Measurements from ENCODE around the gene COX15. TPM values are rescaled to one million over a fixed set of nuclear protein-coding genes. Genes with fewer than 3 reads are reported as not detected.

Gene COX15
- total RNA-seq, 1 experiment from 2014 or later = 50.7 TPM

- BruUV-seq (replicated peaks) = no TSS peak
- ChIA-PET POLR2A (no interaction called here), CTCF (no interaction called here)
- no peak overlapping the region for H3K4me3 Mint-ChIP-seq (ENCODE audit: unreplicated experiment)
- H3K27me3 Mint-ChIP-seq (ENCODE audit: insufficient read depth, unreplicated experiment) = no peaks in the 10 kb centered on the region
- no peaks in the 10 kb centered on the region for H3K9me3 Mint-ChIP-seq (ENCODE audit: unreplicated experiment)
- H3K4me1 Mint-ChIP-seq (ENCODE audit: insufficient read depth, unreplicated experiment) = peaks cover 6% of the 10 kb centered on the region
- H3K27ac Mint-ChIP-seq (ENCODE audit: low read depth, unreplicated experiment) = no peak overlapping the region
- H3K36me3 Mint-ChIP-seq (ENCODE audit: insufficient read depth, unreplicated experiment) = peaks cover 84% of the 10 kb centered on the region
- intact Hi-C loops (cut with micrococcal nuclease) = no loop called here
- TF ChIP-seq CTCF (IDR thresholded peaks at IDR 0.05; ENCODE audit: unreplicated experiment) = no peak
- no peak for DNase-seq (ENCODE audit: unreplicated experiment)
Measured at GRCh38 chr10:99693933-99694583, 37.9 kb downstream of the COX15 start.

GRCh38 chr10:99689461-99689860 is 42.5 kb downstream of the COX15 start:
- Mint-ChIP-seq H3K27me3 (ENCODE audit: insufficient read depth, unreplicated experiment) (no peaks in the 10 kb centered on the region), H3K9me3 (ENCODE audit: unreplicated experiment) (no peaks in the 10 kb centered on the region), H3K27ac (ENCODE audit: low read depth, unreplicated experiment) (no peak overlapping the region), H3K36me3 (ENCODE audit: insufficient read depth, unreplicated experiment) (peaks cover 72% of the 10 kb centered on the region), H3K4me3 (ENCODE audit: unreplicated experiment) (no peak overlapping the region), H3K4me1 (ENCODE audit: insufficient read depth, unreplicated experiment) (peaks cover 13% of the 10 kb centered on the region)
- BruUV-seq (replicated peaks) = no TSS peak
- TF ChIP-seq CTCF (IDR thresholded peaks at IDR 0.05; ENCODE audit: unreplicated experiment) = no peak
- ChIA-PET CTCF (interaction anchor here (1.2 kb wide), 1 partner anchor 38 kb away, joined by 3 read pairs; no protein-coding TSS in a partner anchor), POLR2A (interaction anchor here (0.6 to 2.4 kb wide), 7 partner anchors 13 to 69 kb away, joined by 3 to 10 read pairs (median 5); partner anchors contain the start of genes ENTPD7 and SLC25A28)
- intact Hi-C loops (cut with micrococcal nuclease) = no loop called here
- DNase-seq (ENCODE audit: unreplicated experiment) = peak; percentile 22

- Mint-ChIP-seq H3K36me3 (ENCODE audit: insufficient read depth, unreplicated experiment) (peaks cover 56% of the 10 kb centered on the region), H3K4me1 (ENCODE audit: insufficient read depth, unreplicated experiment) (peaks cover 27% of the 10 kb centered on the region), H3K4me3 (ENCODE audit: unreplicated experiment) (no peak overlapping the region), H3K27ac (ENCODE audit: low read depth, unreplicated experiment) (peak overlapping the region; percentile 88), H3K27me3 (ENCODE audit: insufficient read depth, unreplicated experiment) (no peaks in the 10 kb centered on the region), H3K9me3 (ENCODE audit: unreplicated experiment) (no peaks in the 10 kb centered on the region)
- no peak for TF ChIP-seq CTCF (IDR thresholded peaks at IDR 0.05; ENCODE audit: unreplicated experiment)
- POLR2A ChIA-PET = interaction anchor here (0.6 to 4.6 kb wide), 5 partner anchors 14 to 65 kb away, joined by 3 to 28 read pairs (median 10); partner anchors contain the start of genes COX15, CUTC, ENTPD7 and SLC25A28
- CTCF ChIA-PET = no interaction called here
- BruUV-seq (replicated peaks) = no TSS peak
- peak; percentile 11 for DNase-seq (ENCODE audit: unreplicated experiment)
- intact Hi-C loops (cut with micrococcal nuclease) = no loop called here
Measured at GRCh38 chr10:99685597-99685967, 46.3 kb downstream of the COX15 start.

- POLR2A ChIA-PET = interaction anchor here (0.6 to 5.5 kb wide), 8 partner anchors 22 to 325 kb away, joined by 3 to 69 read pairs (median 6); partner anchors contain the start of genes ENTPD7 and SLC25A28
- Mint-ChIP-seq H3K27me3 (ENCODE audit: insufficient read depth, unreplicated experiment) (no peaks in the 10 kb centered on the region), H3K9me3 (ENCODE audit: unreplicated experiment) (no peaks in the 10 kb centered on the region)
Measured at GRCh38 chr10:99682752-99683151, 49.2 kb downstream of the COX15 start.

More at GRCh38 chr10:99682752-99683151, 49.2 kb downstream of the COX15 start:
- peaks cover 21% of the 10 kb centered on the region for H3K4me1 Mint-ChIP-seq (ENCODE audit: insufficient read depth, unreplicated experiment)
- intact Hi-C loops (cut with micrococcal nuclease) = loop anchor here (2.0 kb wide), 1 partner anchor 52 kb away; no protein-coding TSS in a partner anchor
- H3K36me3 Mint-ChIP-seq (ENCODE audit: insufficient read depth, unreplicated experiment) = peaks cover 57% of the 10 kb centered on the region
- H3K27ac Mint-ChIP-seq (ENCODE audit: low read depth, unreplicated experiment) = peak overlapping the region; percentile 44
- CTCF ChIA-PET = interaction anchor here (0.6 to 2.4 kb wide), 8 partner anchors 14 to 65 kb away, joined by 3 to 13 read pairs (median 3); no protein-coding TSS in a partner anchor
- H3K4me3 Mint-ChIP-seq (ENCODE audit: unreplicated experiment) = no peak overlapping the region
- DNase-seq (ENCODE audit: unreplicated experiment) = peak; percentile 67
- peak; percentile 16 for TF ChIP-seq CTCF (IDR thresholded peaks at IDR 0.05; ENCODE audit: unreplicated experiment)
- BruUV-seq (replicated peaks) = no TSS peak

Other genes with a start within 250 kb of the COX15 start
- not detected in 2 replicates for gene NKX2-3, start 199.2 kb downstream of the COX15 start, total RNA-seq (2022)
- 36.9 and 46.3 TPM in 2 replicates for gene SLC25A28, start 111.7 kb downstream of the COX15 start, total RNA-seq (2022)
- gene ENTPD7, start 72.6 kb downstream of the COX15 start, total RNA-seq (2022) = 18.3 and 29.0 TPM in 2 replicates
- gene CUTC, start 107 bp upstream of the COX15 start, total RNA-seq (2022) = 11.9 and 15.0 TPM in 2 replicates
- 6.3 and 7.4 TPM in 2 replicates for gene ABCC2, start 50.5 kb upstream of the COX15 start, total RNA-seq (2022)